IMR-90 (cell line): Measurements from ENCODE around the gene CDKL5. TPM values are rescaled to one million over a fixed set of nuclear protein-coding genes. Genes with fewer than 3 reads are reported as not detected.

Experiments used
- ATAC-seq: fragments of 200-7000 bp; cut with Tn5 transposase; 2 replicates; pipeline ENCODE4 v1.9.1; 2020; ENCODE audit warnings: low read depth, mild to moderate bottlenecking, moderate library complexity
- BruUV-seq: library from RNA; stranded (reverse); fragments of 400-500 nt; replicated peaks from 2 replicates; lab custom pipeline; 2021; lab: Mats Ljungman, UMichigan
- CTCF ChIA-PET: fragments of 300-600 bp; formaldehyde crosslinking; extraction: SDS; loops from one replicate; lab custom pipeline; 2021; ENCODE audit warnings: antibody characterized with exemption; lab: Yijun Ruan, JAX
- POLR2A ChIA-PET: fragments of 300-600 bp; sonication (Branson Sonifier 250); formaldehyde crosslinking; loops from one replicate; lab custom pipeline; 2022; ENCODE audit warnings: antibody characterized with exemption; ENCODE audit not compliant: unreplicated experiment; lab: Charles Lee
- DNase-seq: peaks from one replicate; pipeline ENCODE4 v3.0.0; 2013
- H2AFZ ChIP-seq: replicated peaks from 2 replicates; pipeline ENCODE3; 2013; ENCODE audit warnings: low read length, mild to moderate bottlenecking; ENCODE audit not compliant: poor library complexity
- H2AK5ac ChIP-seq: 2 replicates; pipeline ENCODE4 v1.6.1; 2013; ENCODE audit warnings: low read depth, low read length, inconsistent platforms
- H2AK9ac ChIP-seq: replicated peaks from 2 replicates; pipeline ENCODE3; 2013; ENCODE audit warnings: mild to moderate bottlenecking, low read depth, low read length, moderate library complexity; ENCODE audit not compliant: poor library complexity
- H2BK120ac ChIP-seq: 2 replicates; pipeline ENCODE4 v1.6.1; 2013; ENCODE audit warnings: low read depth, low read length, inconsistent platforms
- H2BK15ac ChIP-seq: 3 replicates; pipeline ENCODE4 v1.6.1; 2013; ENCODE audit warnings: low read depth, low read length, inconsistent platforms
- H2BK20ac ChIP-seq: 2 replicates; pipeline ENCODE4 v1.6.1; 2013; ENCODE audit warnings: low read depth, mild to moderate bottlenecking, inconsistent platforms, low read length, moderate library complexity
- H2BK5ac ChIP-seq: 2 replicates; pipeline ENCODE4 v1.6.1; 2013; ENCODE audit warnings: mild to moderate bottlenecking, low read depth, low read length, inconsistent platforms; ENCODE audit not compliant: poor library complexity, severe bottlenecking
- H3K14ac ChIP-seq: replicated peaks from 2 replicates; pipeline ENCODE4 v1.6.1; 2013; ENCODE audit warnings: low read depth, low read length, inconsistent platforms
- H3K18ac ChIP-seq: 2 replicates; pipeline ENCODE4 v1.6.1; 2013; ENCODE audit warnings: low read depth, low read length, control low read depth
- H3K23ac ChIP-seq: 2 replicates; pipeline ENCODE4 v1.6.1; 2013; ENCODE audit warnings: low read depth, low read length, inconsistent platforms
- H3K27ac ChIP-seq: 2 replicates; pipeline ENCODE4 v1.5.1; 2013; ENCODE audit warnings: mild to moderate bottlenecking, control low read depth, low read length; ENCODE audit not compliant: insufficient read depth
- H3K27me3 ChIP-seq: 2 replicates; pipeline ENCODE4 v1.6.1; 2013; ENCODE audit warnings: low read length; ENCODE audit not compliant: control insufficient read depth, insufficient read depth
- H3K36me3 ChIP-seq: 2 replicates; pipeline ENCODE4 v1.6.1; 2013; ENCODE audit warnings: low read length, mixed read lengths; ENCODE audit not compliant: control insufficient read depth, insufficient read depth
- H3K4ac ChIP-seq: 2 replicates; pipeline ENCODE4 v1.6.1; 2013; ENCODE audit warnings: low read depth, low read length, inconsistent platforms
- H3K4me1 ChIP-seq: 2 replicates; pipeline ENCODE4 v1.6.1; 2013; ENCODE audit warnings: low read length, mixed read lengths; ENCODE audit not compliant: control insufficient read depth, insufficient read depth
- H3K4me2 ChIP-seq: 2 replicates; pipeline ENCODE4 v1.6.1; 2013; ENCODE audit warnings: low read depth, mild to moderate bottlenecking, control low read depth, low read length, moderate library complexity
- H3K4me3 ChIP-seq: 2 replicates; pipeline ENCODE4 v1.5.1; 2013; ENCODE audit warnings: low read depth, mild to moderate bottlenecking, control low read depth, low read length, moderate library complexity; ENCODE audit not compliant: insufficient read depth
- H3K56ac ChIP-seq: 2 replicates; pipeline ENCODE4 v1.6.1; 2013; ENCODE audit warnings: low read length, inconsistent platforms; ENCODE audit not compliant: insufficient read depth; ENCODE audit errors: extremely low read depth
- H3K79me1 ChIP-seq, 2 experiments: 2 replicates each; pipeline ENCODE4 v1.6.1; 2013; ENCODE audit warnings: low read length in 2 of 2, inconsistent platforms in 1 of 2, low read depth in 1 of 2
- H3K9ac ChIP-seq: 2 replicates; pipeline ENCODE4 v1.6.1; 2013; ENCODE audit warnings: low read depth, low read length, control low read depth
- H3K9me1 ChIP-seq: 2 replicates; pipeline ENCODE4 v1.6.1; 2013; ENCODE audit warnings: low read length, inconsistent platforms; ENCODE audit not compliant: insufficient read depth
- H3K9me3 ChIP-seq: 2 replicates; pipeline ENCODE4 v1.6.1; 2013; ENCODE audit warnings: low read length; ENCODE audit not compliant: control insufficient read depth, insufficient read depth
- H4K20me1 ChIP-seq: 2 replicates; pipeline ENCODE4 v1.6.1; 2013; ENCODE audit warnings: low read length, inconsistent platforms; ENCODE audit not compliant: insufficient read depth
- H4K5ac ChIP-seq: 2 replicates; pipeline ENCODE4 v1.6.1; 2013; ENCODE audit warnings: mild to moderate bottlenecking, low read depth, low read length, control low read depth
- H4K8ac ChIP-seq, 2 experiments: 2 replicates each; pipeline ENCODE4 v1.6.1; 2013; ENCODE audit warnings: low read depth in 2 of 2, low read length in 2 of 2, control low read depth in 1 of 2, inconsistent platforms in 1 of 2
- H4K91ac ChIP-seq: 2 replicates; pipeline ENCODE4 v1.6.1; 2013; ENCODE audit warnings: low read depth, low read length, inconsistent platforms; ENCODE audit not compliant: insufficient read depth
- MAZ ChIP-seq: IDR thresholded peaks from 2 replicates; pipeline ENCODE4 v1.6.1; 2012; ENCODE audit warnings: low read depth, mild to moderate bottlenecking, low read length, improper control_type of control experiment, moderate library complexity, borderline replicate concordance
- NFE2L2 ChIP-seq: fragments of 150-350 bp; IDR thresholded peaks from 2 replicates; pipeline ENCODE4 v1.6.1; 2016; ENCODE audit warnings: low read depth, mild to moderate bottlenecking, low read length
- POLR2A ChIP-seq: IDR thresholded peaks from 2 replicates; pipeline ENCODE4 v1.6.1; 2012; ENCODE audit warnings: mild to moderate bottlenecking, low read depth, low read length
- RAD21 ChIP-seq: IDR thresholded peaks from 2 replicates; pipeline ENCODE4 v1.6.1; 2012; ENCODE audit warnings: low read length, improper control_type of control experiment
- WGBS, 2 experiments: methylation state at CpG; one replicate each; pipeline versions ENCODE4 v1.1.5 to v1.1.7; 2013; ENCODE audit warnings: missing lambda C conversion rate in 2 of 2; ENCODE audit not compliant: insufficient read length in 1 of 2; ENCODE audit errors: extremely low coverage in 2 of 2; 5-methylcytosine and 5-hydroxymethylcytosine counted together
- dilution Hi-C: fragments of 300-500 bp; cut with HindIII; formaldehyde crosslinking; loops from one replicate; pipeline ENCODE4 v1.14.3; 2018; ENCODE audit warnings: low sequenced_read_pairs; ENCODE audit not compliant: unreplicated experiment
- in situ Hi-C: fragments of 300-500 bp; cut with MboI; formaldehyde crosslinking; loops from 3 replicates; pipeline ENCODE4 v1.14.3; 2019; ENCODE audit warnings: low sequenced_read_pairs, inconsistent platforms, mixed read lengths
- intact Hi-C: fragments of 100-400 bp; cut with micrococcal nuclease; formaldehyde crosslinking; loops from 2 replicates; pipeline ENCODE4 v1.10.0; 2022
- polyA plus RNA-seq, 3 experiments: library from polyadenylated mRNA; depleted of rRNA; stranded (reverse); fragments of >200 nt; gene quantifications; 2 replicates each; pipeline ENCODE4 v1.2.3, GENCODE V29; 2012; ENCODE audit warnings: low replicate concordance in 1 of 3
- total RNA-seq: library from RNA; depleted of rRNA; stranded (reverse); fragments of >200 nt; gene quantifications from 2 replicates; pipeline ENCODE4 v1.2.3, GENCODE V29; 2012
- TF ChIP-seq, protein P1 (sequence below): fragments of 150-350 bp; IDR thresholded peaks from 2 replicates; pipeline ENCODE4 v1.6.1; 2016; ENCODE audit warnings: low read depth, mild to moderate bottlenecking, low read length, moderate library complexity, borderline replicate concordance

CDKL5 gene
- total and polyA plus RNA-seq, 2 of the 4 experiments (the other 2 are of a cell fraction), result 3.5 to 9.7 TPM

DNA sequence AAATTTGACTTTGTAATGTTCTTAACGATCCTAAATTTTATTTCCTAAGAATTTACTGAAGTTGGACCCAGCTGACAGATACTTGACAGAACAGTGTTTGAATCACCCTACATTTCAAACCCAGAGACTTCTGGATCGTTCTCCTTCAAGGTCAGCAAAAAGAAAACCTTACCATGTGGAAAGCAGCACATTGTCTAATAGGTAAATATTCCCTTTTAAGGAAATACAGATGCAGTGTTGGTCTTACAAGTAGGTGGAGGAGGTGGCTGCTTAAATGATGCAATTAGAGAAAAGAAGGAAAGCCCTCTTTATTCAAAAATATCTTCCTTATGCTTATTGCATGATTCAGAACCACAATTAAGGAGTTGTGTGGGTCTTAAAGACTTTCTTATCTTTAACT, 173.0 kb downstream of the CDKL5 start:
- Histone ChIP-seq H3K4me1 (no peaks in the 10 kb centered on the region), H4K8ac (no peak overlapping the region), H3K4me3 (no peak overlapping the region), H2BK20ac (no peak overlapping the region), H2AK5ac (no peak overlapping the region), H2BK5ac (no peak overlapping the region), H3K79me1 (no peaks in the 10 kb centered on the region), H2BK15ac (no peak overlapping the region), H3K56ac (no peak overlapping the region), H3K18ac (no peak overlapping the region), H2AFZ (no peak overlapping the region), H3K4me2 (no peak overlapping the region), H4K91ac (no peak overlapping the region), H2BK120ac (no peak overlapping the region), H3K27ac (no peak overlapping the region), H3K27me3 (no peaks in the 10 kb centered on the region), H4K5ac (no peak overlapping the region), H3K9ac (no peak overlapping the region), H3K9me1 (peaks cover 3% of the 10 kb centered on the region; the same call in 1 of the 2 replicates), H3K23ac (no peak overlapping the region), H3K14ac (no peak overlapping the region), H3K4ac (no peak overlapping the region), H2AK9ac (no peak overlapping the region), H3K9me3 (no peaks in the 10 kb centered on the region), H3K36me3 (no peaks in the 10 kb centered on the region; the same call in 1 of the 2 replicates), H4K20me1 (no peaks in the 10 kb centered on the region)
- no CpG with 5 or more reads among the region's 2 CpGs for WGBS, 2 experiments
- ATAC-seq, result no peak
- no TSS peak for BruUV-seq
- ChIA-PET CTCF (no interaction called here), POLR2A (no interaction called here)
- dilution Hi-C loops, result no loop called here
- TF ChIP-seq, protein P1, sequence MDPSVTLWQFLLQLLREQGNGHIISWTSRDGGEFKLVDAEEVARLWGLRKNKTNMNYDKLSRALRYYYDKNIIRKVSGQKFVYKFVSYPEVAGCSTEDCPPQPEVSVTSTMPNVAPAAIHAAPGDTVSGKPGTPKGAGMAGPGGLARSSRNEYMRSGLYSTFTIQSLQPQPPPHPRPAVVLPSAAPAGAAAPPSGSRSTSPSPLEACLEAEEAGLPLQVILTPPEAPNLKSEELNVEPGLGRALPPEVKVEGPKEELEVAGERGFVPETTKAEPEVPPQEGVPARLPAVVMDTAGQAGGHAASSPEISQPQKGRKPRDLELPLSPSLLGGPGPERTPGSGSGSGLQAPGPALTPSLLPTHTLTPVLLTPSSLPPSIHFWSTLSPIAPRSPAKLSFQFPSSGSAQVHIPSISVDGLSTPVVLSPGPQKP, result no peak
- TF ChIP-seq RAD21 (no peak), MAZ (no peak), POLR2A (no peak), NFE2L2 (no peak)
- intact Hi-C loops, result no loop called here
- in situ Hi-C loops, result no loop called here
- peak; percentile 20 for DNase-seq
